ENCODE measurements around the gene FSIP2.
"Not testable (repeated sequence)": the region's sequence is repeated elsewhere in the genome, so short reads cannot be mapped to it uniquely, and the experiment has no call there.

Gene FSIP2

GRCh38 chr2:185802926-185803325 is 64.3 kb downstream of the FSIP2 start:
- no peak for DNase-seq

DNA sequence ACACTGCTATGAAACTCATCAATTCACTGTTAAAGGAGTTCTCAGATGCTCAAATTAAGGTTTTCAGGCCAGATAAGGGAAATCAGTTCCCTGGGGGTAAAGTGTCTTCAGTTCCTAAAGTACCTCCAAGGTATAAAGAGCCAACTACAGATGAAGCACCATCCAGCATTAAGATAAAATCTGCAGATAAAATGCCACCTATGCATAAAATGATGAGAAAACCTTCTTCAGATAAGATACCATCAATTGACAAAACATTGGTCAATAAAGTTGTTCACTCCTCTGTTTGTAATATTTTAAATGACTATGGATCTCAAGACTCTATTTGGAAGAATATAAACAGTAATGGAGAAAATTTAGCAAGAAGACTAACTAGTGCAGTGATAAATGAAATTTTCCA is 68.2 kb downstream of the FSIP2 start:
- DNase-seq = no peak

DNA sequence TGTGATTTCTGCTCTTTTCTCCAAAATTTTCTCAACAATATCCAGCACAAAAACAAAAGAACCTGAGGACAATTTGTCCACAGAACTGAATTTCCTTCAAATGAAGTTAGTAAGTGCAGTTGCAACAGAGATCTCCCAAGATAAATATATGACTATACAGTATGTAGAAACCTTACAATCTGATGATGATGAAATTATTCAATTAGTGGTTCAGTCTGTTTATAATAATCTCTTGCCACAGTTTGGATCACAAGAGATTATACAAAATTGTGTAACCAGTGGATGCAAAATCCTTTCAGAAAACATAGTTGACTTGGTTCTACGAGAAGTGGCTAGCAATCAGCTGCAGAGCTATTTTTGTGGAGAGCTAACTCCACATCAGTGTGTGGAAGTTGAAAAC is 68.7 kb downstream of the FSIP2 start:
- DNase-seq = no peak

- DNase-seq = no peak
Measured at GRCh38 chr2:185811580-185811979, 73.0 kb downstream of the FSIP2 start.

- no peak for DNase-seq
Measured at GRCh38 chr2:185813707-185814106, 75.1 kb downstream of the FSIP2 start.

GRCh38 chr2:185817991-185818390 is 79.4 kb downstream of the FSIP2 start:
- no peak for DNase-seq

GRCh38 chr2:185821467-185821866 is 82.9 kb downstream of the FSIP2 start:
- no peak for DNase-seq

DNA sequence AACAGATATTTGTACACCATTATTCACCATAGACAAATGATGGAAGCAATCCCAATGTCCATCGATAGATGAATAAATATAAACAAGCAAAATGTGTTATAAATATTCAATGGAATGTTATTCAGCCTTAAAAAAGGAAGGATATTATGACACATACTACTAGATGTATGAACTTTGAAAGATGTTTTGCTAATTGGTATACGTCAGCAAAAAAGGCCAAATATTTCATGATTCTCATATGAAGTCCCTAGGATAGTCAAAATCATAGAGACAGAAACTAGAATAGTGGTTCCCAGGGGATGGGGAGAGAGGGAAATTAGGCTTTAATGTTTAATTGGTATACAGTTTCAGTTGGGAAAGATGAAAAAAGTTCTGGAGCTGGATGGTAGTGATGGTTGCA is 85.2 kb downstream of the FSIP2 start:
- DNase-seq = no peak

GRCh38 chr2:185825557-185825956 is 87.0 kb downstream of the FSIP2 start:
- no peak for DNase-seq

GRCh38 chr2:185828326-185828725 is 89.7 kb downstream of the FSIP2 start:
- DNase-seq = no peak

GRCh38 chr2:185833864-185834263 is 95.3 kb downstream of the FSIP2 start:
- DNase-seq = no peak

GRCh38 chr2:185835974-185836373 is 97.4 kb downstream of the FSIP2 start:
- no peak for DNase-seq

GRCh38 chr2:185854885-185855284 is 116.3 kb downstream of the FSIP2 start:
- DNase-seq = no peak

- DNase-seq = no peak
Measured at GRCh38 chr2:185857691-185858090, 119.1 kb downstream of the FSIP2 start.

GRCh38 chr2:185859506-185859905 is 120.9 kb downstream of the FSIP2 start:
- DNase-seq = no peak

DNA sequence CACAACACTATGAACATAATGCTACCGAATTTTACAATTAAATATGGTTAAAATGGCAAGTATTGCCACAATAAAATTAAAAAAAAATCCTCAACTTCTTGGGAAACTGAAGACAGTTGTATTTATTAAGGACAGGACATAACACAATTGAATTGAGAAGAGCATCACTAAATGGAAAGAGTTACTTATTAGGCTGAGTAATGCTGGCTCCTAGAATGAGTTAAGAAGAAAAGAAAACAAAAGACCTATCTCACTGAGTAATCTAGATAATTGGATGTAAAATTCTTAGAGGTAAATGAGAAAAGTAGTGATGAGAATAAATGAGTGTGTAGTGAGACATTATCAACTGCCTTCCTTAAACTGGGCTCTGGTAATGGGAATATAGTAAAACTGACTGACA is 121.7 kb downstream of the FSIP2 start:
- DNase-seq = no peak

- no peak for DNase-seq
Measured at GRCh38 chr2:185862657-185863398, 124.2 kb downstream of the FSIP2 start.

DNA sequence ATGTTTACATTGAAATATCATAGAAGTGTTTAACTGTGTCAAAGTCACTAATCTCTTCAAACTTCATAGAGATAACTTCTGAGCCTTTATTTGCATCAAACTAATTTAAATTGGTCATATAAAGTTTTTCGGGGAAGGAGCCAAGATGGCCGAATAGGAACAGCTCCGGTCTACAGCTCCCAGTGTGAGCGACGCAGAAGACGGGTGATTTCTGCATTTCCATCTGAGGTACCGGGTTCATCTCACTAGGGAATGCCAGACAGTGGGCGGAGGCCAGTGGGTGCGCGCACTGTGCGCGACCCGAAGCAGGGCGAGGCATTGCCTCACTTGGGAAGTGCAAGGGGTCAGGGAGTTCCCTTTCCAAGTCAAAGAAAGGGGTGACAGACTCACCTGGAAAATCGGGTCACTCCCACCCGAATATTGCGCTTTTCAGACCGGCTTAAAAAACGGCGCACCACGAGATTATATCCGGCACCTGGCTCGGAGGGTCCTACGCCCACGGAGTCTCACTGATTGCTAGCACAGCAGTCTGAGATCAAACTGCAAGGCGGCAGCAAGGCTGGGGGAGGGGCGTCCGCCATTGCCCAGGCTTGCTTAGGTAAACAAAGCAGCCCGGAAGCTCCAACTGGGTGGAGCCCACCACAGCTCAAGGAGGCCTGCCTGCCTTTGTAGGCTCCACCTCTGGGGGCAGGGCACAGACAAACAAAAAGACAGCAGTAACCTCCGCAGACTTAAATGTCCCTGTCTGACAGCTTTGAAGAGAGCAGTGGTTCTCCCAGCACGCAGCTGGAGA is 126.1 kb downstream of the FSIP2 start:
- not testable (repeated sequence) for DNase-seq

- DNase-seq = no peak
Measured at GRCh38 chr2:185875136-185875931, 136.7 kb downstream of the FSIP2 start.

- DNase-seq = no peak
Measured at GRCh38 chr2:185876234-185876633, 137.6 kb downstream of the FSIP2 start.

- DNase-seq = no peak
Measured at GRCh38 chr2:185880396-185880795, 141.8 kb downstream of the FSIP2 start.

Measured in activated CD8-positive, alpha-beta memory T cell treated with anti-CD3 and anti-CD28 coated beads, Interleukin-2, amount 50 U/mL, for 4 hours (primary cell).